HS-5 (cell line): ENCODE data around the gene TBX15.
"Not testable (repeated sequence)": the region's sequence is repeated elsewhere in the genome, so short reads cannot be mapped to it uniquely, and the experiment has no call there.

Source experiments
- DNase-seq: peaks from one replicate; pipeline ENCODE4 v3.0.0-alpha.2; 2012; ENCODE audit warnings: low read depth

TBX15 gene

DNA sequence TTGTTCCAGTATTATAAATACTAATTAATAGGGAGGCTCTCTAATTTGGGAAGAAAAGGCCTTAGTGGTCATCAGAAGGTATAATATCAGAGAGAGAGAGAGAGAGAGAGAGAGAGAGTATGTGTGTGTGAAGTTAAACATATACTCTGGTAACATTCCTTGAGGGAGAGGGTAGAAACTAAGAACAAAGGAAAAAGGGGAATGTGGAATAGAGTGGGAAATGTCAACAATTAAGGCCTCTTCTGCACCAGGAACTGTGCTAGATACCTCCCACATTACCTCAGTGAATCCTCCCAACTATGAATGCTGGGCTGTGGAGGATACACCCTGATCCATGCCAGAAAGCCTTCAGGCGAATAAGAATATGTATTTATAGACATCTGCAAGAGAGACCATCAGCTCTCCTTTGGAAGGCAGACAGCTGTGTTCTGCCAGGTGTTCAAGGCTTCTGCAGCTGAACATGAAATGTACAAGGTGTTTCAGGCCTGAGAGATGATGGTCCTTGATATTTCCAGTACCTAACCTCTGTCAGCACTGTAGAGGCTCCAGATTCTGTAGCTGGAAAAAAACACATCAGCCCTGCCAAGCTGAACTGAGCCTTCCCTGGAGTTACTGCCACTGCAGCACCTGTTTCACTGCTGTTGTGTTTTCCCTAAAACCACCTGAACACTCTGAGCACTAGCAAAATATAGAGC, 29.1 kb downstream of the TBX15 start:
- DNase-seq = no peak

DNA sequence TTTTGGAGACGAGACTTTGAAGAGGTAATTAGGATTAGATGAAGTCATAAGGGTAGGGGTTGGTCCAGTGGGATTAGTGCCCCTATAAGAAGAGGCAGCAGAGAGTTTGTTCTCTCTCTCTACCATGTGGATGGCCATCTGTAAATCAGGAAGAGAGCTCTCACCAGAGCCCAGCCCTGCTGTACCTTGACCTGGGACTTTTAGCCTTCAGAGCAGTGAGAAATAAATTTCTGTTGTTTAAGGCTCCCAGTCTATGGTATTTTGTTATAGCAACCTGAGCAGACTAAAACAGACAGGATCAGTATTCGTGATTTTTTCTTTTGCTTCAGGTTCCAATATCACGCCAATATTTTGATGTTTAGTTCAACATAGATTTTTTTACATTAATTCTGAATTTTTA, 30.0 kb downstream of the TBX15 start:
- no peak for DNase-seq

DNA sequence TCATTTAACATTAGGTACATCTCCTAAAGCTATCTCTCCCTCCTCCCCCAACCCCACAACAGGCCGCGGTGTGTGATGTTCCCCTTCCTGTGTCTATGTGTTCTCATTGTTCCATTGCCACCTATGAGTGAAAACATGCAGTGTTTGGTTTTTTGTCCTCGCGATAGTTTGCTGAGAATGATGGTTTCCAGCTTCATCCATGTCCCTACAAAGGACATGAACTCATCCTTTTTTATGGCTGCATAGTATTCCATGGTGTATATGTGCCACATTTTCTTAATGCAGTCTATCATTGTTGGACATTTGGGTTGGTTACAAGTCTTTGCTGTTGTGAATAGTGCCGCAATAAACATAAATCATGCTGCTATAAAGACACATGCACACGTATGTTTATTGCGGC, 30.6 kb downstream of the TBX15 start:
- DNase-seq = not testable (repeated sequence)

DNA sequence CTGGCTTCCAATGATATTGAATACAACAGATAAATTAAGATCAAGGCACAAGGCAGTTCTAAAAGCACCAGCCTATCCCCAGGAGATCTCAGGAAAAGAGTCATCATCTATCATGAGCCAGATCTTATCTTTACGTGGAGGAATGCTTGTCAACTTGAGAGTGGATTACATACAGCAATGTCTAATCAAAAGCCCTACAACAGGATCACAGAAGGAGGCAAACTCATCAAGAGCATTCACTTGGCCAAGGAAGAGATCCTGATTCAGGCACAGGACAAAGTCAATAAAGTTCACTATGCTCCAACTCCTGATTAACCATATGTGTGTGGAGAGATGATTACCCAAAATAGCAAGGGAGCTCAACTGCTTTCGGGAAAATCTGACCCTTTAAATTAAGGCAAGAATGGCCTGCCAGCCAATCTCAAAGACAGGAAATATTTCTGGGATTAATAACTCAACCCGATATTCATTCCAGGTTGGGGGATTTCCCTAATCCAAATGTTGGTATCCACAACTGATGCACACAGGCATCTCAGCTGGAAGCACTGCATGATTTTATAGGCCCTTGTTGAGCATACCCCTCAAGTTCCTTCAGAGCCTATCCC, 33.7 kb downstream of the TBX15 start:
- DNase-seq = no peak

DNA sequence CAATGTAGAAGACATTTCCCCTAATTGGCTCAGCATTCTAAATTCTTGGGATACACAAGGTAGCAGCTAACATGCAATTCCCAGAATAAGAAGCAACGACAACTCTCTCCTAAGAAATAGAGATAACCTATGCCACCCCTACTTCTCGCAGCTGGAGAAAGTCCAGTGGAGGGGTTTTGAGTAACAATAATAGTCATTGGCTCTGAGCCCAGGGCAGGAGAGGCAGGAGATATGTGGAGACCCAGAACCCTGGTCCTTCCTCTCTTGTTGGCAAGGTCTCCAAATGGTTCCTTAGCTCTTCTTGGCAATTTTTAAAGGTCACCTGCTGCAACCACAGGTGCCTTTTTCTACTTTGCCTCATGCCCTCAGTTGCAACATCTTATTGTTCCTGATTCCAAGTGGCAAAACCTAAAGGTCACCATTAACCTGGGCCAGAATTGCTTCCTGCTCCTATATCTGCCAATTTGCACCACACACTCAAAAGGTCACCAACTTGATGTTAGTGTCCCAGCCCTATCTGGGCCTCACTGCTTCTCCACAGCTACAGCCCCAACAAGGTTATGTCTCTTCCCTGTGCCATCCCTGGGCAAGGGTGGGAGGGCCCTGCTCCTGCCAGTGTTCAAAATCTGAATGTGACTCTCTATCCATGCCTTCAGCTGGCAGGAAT, 36.7 kb downstream of the TBX15 start:
- no peak for DNase-seq

DNA sequence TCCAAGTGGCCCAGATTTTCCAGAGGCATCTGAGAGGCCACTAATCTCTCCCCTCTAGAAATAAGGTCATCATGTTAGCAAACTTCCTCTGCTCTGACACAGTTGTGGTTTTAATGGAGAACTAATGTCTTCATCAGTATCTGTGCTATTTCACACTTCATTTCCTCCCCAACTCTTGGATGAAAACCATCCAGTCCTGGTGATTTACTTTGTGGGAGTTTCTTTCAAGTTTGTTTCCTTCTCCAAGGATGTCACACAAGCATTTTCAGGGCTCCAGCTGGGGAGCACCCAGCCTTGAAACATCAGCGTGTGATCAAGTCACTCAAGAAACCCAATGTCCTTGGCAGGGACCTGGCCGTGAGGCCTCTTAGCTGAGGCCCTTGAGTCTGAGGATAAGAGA, 38.8 kb downstream of the TBX15 start:
- peak; percentile 45 for DNase-seq

DNA sequence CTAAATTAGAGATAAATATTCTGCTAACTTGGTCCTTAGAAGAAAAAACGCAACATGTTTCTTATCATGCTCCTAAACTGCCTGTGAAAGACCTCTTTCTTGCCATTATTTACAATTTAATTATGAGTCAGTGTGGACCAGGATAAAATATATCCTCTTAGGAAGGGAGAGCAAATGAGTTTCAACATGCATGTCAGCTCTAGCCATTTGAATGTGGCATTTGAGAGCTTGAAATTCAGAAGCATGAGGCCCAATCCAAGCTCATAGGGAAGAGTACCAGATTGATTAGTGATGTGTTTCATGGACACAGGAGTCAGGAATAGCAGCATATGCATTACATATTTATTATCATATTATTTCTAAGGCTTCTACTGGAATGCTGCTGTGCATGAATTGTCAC, 39.3 kb downstream of the TBX15 start:
- DNase-seq = no peak

DNA sequence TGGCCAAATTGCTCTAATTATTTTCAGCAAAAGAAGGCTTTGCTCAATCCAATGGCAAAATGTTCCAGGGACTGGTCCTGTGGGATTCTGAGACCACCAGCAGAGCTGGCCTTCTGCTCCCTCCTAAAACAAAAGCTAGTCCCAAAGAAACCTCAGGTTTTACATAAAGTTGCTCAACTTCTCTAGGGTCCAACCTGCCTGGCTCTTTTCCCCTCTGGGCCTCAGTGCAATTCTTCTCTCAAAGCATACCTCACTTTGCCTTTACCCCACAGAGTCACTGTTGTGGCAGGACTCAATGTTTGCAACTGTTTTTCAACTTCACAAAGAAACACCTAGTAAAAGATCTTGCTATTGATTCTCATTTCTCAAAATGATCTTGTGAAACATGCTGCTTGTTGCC, 39.8 kb downstream of the TBX15 start:
- no peak for DNase-seq

DNA sequence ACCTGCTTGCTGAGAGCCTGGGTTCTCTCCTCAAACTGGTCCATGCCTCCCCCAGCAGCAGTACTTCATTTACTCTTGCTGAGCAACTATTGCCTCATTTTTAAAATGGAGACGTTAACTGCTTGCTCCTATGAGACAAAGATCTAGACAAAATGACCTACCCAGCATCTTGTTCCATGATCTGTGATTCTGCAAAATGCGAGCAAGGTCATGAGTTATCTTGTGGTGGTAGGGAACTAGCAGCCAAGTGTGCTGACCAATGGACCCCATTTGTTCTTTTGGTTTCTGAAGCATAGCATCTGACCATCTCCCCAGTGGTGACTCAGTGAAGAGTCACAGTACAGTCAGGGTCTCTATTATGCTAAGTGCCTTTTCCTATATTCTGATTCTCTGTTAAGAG, 40.4 kb downstream of the TBX15 start:
- peak; percentile 86 for DNase-seq

DNA sequence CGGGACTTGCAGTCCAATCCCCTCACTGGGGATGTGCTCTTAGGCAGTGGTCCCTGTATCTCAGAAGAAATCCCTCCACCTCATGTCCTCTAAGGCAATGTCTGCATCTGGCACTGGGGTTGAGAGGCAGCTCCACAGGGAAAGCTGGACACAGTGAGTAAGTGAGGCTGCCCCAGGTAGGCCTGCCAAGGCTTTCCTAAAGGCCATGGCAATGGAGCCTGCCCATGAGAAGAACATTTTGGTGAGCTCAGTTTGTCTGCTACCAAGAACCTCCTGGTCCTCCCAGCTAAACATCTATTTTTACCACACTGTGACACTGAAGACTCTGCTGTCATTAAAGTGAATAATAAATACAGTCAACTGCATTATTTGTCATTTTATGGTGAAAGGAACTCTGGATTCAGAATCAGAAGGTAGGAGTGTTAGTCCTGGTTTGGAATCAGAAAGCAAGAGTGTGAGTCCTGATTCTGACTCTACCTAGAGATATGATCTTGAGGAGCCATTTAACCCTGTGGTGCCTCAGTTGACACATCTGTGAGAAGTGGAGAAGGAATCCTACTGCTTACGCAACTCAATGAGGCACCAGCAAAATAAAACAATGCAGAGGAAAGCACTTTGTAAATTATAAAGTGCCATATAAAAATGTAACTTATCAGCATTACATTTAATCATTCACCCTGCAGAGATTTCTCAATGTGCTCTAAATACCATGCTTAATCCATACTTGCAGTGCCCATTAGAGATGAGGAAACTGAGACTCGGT, 41.0 kb downstream of the TBX15 start:
- DNase-seq = no peak

DNA sequence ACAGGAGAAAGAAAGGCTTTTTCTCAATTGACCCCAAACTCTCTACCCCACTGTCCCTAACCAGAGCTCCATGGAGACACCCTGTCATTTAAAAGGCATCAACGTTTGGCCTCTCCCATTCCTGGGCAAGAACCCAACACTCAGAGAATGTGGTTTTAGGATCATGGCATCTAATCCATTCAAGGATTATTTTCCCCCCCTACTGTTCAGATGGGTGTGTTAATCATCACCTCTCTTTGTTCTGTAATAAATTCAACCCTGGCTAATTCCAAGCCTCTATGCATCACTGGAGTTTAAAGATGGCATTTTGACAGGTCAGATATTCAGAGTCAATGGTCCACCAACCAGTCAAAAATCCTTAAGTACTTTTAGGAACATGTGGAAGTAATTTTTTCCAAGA, 42.7 kb downstream of the TBX15 start:
- DNase-seq = peak; percentile 43

DNA sequence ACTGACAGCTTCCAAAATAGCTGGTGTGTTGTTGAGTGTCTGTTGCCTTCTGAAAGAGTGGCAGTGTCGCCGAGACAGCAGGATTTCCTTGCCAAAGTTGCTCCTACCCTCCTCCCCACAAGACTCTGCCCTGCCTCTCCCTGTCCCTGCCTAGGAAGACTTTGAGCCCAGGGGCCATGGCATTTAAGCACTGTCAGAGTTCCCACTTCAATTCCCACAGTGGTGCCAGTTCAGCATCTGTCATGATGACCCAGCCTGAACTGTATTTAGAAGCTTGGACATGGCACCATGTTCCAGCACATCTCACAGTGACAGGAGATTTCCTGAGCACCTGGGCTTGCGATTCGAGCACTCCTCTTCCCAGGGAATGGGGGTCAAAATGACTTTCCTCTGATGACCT, 43.6 kb downstream of the TBX15 start:
- DNase-seq = no peak

DNA sequence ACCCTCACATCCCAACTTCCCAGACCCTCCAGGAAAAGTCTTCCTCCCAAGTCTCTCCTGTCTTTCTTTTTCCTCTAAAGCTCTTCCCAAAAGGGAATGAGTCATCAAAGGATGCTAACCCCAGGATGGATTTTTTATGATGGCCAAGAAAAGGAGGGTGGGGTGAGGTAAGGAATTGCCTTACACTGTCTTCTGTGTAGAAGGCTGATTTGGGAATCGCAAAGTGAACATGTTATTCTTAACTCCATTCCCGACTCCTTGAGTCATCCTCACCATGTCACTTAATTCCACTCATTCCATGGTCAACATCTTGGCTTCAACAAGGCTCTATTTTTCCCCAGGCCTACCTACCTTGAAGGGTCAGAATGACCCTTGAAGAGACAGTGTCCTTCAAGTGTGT, 44.0 kb downstream of the TBX15 start:
- DNase-seq = no peak

DNA sequence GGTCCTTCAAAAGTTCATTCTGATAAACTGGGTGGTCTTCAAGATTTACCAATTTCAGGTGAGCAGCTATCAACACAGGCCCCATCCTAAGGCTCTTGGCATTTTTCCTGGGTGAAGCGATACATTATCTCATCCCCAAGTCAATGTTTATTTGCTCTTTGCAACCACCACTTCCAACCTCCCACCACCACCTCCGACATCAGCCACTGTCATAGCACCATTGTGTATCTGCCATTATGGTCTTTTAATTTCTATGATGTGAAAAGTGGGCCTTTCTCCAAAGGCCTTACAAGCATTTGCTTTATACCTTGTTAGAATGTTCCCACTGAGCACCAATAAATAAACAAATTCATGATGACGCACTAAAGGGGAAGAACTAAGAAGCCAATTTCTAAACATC, 47.2 kb downstream of the TBX15 start:
- no peak for DNase-seq

DNA sequence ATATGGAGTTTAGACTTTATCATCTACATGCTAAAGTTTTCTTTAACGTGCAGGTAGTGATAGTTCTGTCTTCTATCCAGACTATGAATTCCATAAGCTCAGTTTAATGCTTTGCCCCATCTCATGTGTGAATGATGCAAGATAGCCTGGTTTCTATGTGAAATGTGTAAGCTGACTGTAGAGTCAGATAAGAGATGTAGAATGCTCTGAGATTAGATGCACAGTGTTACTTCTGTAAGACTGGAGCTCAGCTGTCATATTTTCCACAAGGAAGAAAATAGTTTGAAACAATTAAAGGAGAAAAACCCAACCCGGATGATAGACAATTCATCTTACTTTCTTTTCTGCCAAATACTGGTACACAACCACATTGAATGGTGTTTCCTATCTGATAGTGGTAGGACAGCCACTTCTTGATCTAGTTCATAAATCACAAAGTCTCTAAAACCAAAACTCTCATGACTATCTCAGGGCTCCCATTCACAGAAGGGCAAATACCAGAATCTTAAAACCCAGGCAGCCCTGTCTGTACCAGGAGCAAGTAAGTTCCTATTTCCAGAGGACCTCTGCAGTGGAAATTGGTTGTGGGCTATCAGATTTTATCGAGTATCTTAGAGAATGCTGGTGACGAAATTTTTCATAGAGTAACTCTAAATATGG, 50.6 kb downstream of the TBX15 start:
- no peak for DNase-seq

DNA sequence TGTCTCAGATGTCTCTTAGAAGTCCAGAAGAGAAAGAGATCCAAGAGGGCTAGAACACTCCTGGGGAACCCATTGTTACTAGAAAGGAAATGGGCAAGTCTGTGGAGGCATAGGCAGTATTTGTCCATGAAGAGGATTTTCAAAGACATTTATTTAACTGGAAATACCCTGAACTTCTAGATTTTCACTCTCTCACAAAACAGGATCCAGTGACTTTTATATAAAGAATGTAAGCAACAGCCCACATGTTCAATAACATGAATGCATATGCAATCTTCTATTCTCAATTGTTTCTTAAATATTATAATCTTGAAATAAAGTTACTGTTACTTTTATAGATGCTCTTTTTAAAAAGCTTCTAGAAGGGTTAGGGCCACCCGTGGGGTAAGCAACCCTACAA, 53.4 kb downstream of the TBX15 start:
- DNase-seq = no peak

DNA sequence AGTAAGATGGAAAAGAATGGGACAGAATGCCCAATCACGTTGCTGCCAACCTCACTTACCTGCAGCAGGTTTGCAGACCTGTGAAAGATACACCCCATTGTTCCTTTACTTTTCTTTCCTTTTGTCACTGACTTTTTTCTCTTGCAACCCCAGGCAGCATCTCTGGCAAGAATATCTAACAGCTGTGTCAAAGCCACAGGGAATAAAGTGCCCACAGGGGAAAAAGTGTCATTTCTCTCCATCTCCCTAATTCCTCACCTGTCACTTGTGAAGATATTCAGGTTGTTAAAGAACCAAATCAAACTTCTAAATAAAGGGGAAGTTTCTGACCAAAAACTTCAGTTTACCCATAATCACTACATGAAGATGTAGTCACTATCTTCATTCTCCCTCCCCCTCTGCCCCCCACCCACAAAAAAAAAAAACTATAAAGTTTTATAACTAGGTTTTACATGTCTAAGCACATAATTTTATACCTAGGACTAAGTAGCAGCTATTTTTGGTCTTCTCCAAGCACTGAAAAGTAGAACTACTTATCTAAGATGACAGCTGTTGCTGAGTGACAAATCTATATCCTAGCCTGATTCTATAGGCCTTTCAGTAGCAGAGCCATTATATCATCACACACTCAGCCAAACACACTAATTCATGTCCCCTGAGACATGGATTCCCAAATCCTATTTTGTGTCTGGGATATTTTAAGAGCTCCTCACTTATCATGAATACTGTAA, 54.9 kb downstream of the TBX15 start:
- DNase-seq = no peak

DNA sequence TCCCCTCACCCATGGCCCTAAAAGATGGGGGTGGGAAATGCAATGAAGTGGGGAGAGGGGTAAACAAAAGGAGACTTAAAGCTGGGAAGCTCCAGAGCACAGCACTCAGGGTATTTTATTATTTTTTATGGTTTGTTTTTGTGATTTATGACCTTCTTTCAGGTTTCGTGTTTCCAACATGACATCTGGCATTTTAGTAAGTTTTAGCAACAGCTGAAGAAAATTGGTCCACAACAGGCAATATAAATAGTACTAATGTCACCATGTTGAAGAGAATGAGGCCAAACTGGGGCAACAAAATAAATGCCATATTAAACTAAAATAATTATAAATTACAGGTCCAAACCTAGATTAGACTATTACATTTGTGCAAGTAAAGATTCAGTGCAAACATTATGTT, 56.3 kb downstream of the TBX15 start:
- DNase-seq = no peak

DNA sequence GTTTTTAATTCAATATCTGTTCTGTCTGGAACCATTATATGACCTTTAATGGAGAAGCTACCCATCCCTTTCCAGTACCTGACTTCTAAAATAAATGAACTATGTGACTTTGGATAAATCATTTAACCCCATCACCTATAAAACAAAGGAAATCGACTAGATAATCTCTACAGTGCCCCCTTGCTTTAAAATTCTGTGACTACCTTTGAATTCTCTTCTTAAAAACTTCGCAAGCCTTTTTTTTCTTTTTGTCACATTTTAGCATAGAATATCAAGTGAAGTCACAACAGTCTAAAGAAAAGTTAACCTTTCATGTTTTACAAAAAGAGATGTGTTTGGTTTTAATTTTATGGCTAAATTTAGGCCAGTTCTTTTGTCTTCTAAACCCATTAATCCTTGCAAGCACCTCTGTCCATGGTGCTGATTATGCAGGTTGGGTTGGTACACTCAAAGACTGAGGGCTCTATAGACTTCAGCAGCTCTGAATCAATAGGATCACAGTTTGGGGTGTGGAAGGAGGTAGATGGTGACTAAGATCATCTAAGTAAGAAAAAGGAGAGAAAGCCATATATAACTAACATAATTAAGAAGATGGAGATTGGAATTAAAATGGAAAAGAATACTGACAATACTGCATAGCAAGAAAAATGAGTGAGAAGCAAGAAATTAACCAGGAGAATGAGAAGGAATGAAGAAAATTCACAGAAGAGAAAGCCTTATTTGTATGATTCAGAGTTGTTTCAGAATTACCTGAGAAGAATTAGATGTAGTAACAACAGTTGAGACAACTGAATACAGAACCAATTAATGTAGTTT, 59.2 kb downstream of the TBX15 start:
- DNase-seq = no peak

DNA sequence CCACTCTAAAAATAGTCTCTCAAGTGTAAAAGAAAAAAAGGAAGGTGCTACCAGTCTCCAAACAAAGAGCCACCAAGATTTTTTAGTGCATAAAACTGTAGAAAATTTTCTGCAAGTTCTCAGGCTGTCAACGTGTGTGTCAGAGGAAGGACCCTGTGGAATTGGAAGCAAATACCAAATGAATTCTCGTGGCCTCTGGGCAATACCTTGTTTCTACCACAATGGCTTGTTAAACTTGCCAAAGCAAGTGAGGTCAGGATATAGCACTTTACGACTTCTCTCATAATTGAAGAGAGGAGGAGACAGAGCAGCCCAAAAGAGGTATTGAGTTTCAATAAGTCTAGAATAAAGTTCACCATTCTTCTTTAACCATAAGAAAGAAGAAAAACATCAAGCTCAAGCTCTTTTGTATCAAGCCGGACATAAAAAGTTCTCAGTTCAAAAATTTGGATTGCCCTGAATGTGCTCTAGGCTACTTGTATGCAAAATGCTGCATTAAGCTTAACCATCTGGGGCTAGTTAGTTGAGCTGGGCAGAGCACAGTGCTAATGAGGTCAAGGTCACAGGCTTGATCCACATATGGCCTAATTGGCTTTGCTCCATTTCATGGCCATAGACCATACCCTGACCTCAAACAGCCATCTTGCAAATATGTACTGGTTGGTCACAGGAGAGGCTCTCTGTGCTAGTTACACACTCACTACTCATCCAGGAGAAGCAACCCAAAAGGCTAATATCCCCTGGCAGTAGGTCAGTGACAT, 60.5 kb downstream of the TBX15 start:
- DNase-seq = no peak
